ENCODE data around the gene TMCO4. TPM values are rescaled to one million over a fixed set of nuclear protein-coding genes. Genes with fewer than 3 reads are reported as not detected.

TMCO4 gene
- total and polyA plus RNA-seq, 3 donors from 2014 or later: 10.5 to 17.7 (median 14.9) TPM

DNA sequence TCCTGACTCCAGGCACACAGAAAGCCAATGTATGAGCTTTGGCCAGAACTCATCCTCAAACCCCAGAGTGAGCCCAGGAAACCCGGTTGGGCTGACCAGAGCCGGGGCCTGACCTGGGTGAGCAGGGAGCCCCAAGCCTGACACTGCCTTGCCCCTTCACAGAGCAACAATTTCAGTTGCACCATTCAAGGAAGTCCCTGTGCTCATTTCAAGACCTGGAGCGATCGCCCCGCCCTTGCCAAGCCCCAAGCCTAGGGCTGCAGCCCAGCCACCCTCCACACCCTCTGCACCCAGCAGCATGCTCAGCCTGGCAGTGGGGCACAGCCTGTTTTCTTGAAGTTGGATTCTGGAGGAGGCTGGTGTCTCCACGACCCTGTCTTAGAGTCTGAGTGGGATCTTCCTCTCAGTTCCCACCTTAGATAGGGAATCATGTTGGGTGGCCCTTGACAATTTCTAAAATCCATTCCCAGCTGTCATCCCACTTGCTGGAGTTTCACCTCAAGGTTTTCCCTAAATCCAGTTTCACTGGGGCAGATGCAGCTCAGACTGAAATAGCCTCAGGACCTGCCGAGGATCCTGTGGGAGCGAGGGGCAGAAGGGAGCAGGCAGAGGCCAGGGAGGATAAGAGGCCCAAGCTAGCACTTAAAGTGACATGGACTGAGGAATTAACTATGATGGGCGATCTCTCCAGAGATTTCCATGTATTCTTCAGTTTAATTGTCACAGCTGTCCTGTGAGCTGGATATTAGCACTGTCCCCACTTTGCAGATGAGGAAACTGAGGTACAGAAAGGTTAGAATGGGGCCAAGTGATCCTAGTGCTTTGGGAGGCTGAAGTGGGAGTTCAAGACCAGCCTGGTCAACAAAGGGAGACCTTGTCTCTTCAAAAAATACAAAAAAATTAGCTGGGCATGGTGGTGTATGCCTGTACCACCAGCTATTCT lies 153.1 kb downstream of the TMCO4 start:
- H3K27ac ChIP-seq: peak overlapping the region; percentile 76 to 93
- H3K9me3 ChIP-seq: no peaks in the 10 kb centered on the region
- no peaks in the 10 kb centered on the region for H3K36me3 ChIP-seq (ENCODE audit: low read depth, missing control alignments)
- 48 to 62% methylated on average over 9 of the region's 9 CpGs for WGBS, 2 donors
- peak overlapping the region; percentile 77 to 83 for H3K4me3 ChIP-seq
- peaks cover 29% of the 10 kb centered on the region for H3K4me1 ChIP-seq
- no peak for DNase-seq
- intact Hi-C loops (cut with DNase I; ENCODE audit: low total_unique reads): loop anchor here (10.0 kb wide), 1 partner anchor 162 kb away; the partner anchor contains the start of gene CAPZB
- TF ChIP-seq, protein P1, sequence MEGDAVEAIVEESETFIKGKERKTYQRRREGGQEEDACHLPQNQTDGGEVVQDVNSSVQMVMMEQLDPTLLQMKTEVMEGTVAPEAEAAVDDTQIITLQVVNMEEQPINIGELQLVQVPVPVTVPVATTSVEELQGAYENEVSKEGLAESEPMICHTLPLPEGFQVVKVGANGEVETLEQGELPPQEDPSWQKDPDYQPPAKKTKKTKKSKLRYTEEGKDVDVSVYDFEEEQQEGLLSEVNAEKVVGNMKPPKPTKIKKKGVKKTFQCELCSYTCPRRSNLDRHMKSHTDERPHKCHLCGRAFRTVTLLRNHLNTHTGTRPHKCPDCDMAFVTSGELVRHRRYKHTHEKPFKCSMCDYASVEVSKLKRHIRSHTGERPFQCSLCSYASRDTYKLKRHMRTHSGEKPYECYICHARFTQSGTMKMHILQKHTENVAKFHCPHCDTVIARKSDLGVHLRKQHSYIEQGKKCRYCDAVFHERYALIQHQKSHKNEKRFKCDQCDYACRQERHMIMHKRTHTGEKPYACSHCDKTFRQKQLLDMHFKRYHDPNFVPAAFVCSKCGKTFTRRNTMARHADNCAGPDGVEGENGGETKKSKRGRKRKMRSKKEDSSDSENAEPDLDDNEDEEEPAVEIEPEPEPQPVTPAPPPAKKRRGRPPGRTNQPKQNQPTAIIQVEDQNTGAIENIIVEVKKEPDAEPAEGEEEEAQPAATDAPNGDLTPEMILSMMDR (IDR thresholded peaks at IDR 0.05): no peak
- no peak for TF ChIP-seq POLR2A (IDR thresholded peaks at IDR 0.05)
- no peaks in the 10 kb centered on the region for H3K27me3 ChIP-seq

DNA sequence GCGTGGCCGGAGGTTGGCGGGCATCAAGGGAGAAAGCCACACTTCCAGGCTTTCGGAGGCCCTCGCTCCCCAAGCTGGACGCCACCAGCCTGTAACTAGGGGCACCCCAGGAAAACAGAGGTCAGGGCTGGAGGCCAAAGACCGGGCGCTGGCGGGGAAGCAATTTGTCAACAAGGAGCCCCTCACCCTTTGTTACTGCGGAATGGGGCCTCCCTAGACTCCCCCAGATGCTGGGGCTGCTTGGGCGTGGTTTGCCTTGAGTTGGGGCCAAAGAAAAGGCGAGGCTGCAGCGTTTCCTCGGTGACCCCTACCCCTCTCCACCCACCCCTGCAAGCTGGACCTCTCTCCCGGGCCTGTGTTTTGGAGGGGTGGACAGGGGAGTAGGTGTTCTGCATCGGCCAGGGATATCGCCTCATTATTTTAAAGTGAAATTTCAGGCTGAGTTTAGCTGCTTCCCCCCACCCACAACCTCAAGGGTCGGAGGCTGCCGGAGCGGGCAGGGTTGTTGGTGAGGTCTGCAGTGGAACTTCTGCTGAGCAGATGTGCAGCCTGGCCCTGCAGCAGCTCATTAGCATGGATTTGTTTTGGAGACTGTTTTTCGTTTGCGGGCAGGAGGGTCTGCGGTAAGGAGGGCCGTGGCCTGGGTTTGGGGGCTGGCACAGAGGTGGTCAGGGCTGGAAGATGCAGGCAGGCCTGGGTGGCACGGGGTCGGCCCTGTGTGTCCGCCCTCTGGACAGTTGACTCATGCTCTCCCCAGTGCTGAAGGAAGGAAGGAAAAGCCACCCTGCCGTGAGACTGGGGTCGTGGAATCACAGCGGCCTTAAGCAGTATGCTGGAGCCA lies 154.1 kb downstream of the TMCO4 start:
- Histone ChIP-seq H3K4me3 (peak overlapping the region; percentile 77 to 83), H3K36me3 (ENCODE audit: low read depth, missing control alignments) (no peaks in the 10 kb centered on the region), H3K27me3 (no peaks in the 10 kb centered on the region), H3K9me3 (no peaks in the 10 kb centered on the region), H3K27ac (peak overlapping the region; percentile 76 to 93), H3K4me1 (peaks cover 19% of the 10 kb centered on the region)
- WGBS, 2 donors: 25 to 32% methylated on average over 13 to 28 of the region's 30 CpGs
- no peak for TF ChIP-seq POLR2A (IDR thresholded peaks at IDR 0.05)
- TF ChIP-seq, protein P1 (IDR thresholded peaks at IDR 0.05): no peak
- peak; percentile 26 for DNase-seq
- intact Hi-C loops (cut with DNase I; ENCODE audit: low total_unique reads): loop anchor here (10.0 kb wide), 1 partner anchor 161 kb away; the partner anchor contains the start of gene CAPZB

DNA sequence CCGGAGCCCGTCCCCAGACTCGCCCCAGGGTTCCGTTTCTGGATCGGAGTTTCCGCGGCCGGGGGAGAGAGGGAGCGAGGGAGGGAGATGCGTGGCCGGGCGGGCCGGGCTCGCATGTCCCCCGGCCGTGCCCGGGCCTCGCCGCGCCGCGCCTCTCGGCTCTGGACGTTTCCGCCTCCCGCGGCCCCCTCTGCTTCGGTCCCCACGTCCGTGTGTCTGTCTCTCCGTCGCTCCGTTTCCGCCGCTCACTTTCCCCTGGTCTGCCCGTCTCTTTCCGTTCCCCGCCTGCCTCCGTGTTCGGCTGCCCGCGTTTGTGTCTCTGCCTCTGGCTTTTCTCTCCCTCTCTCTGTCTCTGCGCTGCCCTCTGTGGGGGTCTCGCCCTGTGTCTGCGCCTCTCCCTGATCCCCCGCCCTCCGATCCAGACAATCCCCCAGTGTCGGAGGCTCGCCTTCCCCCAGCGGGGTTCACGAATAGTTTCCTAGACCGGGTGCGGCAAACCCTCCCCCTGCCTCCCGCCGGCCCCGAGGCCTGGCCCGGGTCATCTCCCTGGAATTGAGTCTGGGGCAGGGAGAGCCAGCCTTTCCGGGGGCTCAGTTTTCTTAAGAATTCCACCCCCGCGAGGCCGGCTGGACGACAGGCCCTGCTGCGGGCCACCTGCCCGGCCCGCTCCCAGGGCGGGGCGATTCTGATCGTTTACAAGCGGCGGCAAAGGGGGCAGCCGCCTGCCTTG lies 154.9 kb downstream of the TMCO4 start:
- no peak for TF ChIP-seq POLR2A (IDR thresholded peaks at IDR 0.05)
- TF ChIP-seq, protein P1 (IDR thresholded peaks at IDR 0.05): no peak
- Histone ChIP-seq H3K36me3 (ENCODE audit: low read depth, missing control alignments) (no peaks in the 10 kb centered on the region), H3K27me3 (no peaks in the 10 kb centered on the region), H3K4me3 (peak overlapping the region; percentile 77 to 83), H3K9me3 (no peaks in the 10 kb centered on the region), H3K27ac (peak overlapping the region; percentile 76 to 93), H3K4me1 (peaks cover 12% of the 10 kb centered on the region)
- no peak for DNase-seq
- 1 to 3% methylated on average over 42 to 69 of the region's 71 CpGs for WGBS, 2 donors
- intact Hi-C loops (cut with DNase I; ENCODE audit: low total_unique reads): loop anchor here (10.0 kb wide), 1 partner anchor 160 kb away; the partner anchor contains the start of gene CAPZB

DNA sequence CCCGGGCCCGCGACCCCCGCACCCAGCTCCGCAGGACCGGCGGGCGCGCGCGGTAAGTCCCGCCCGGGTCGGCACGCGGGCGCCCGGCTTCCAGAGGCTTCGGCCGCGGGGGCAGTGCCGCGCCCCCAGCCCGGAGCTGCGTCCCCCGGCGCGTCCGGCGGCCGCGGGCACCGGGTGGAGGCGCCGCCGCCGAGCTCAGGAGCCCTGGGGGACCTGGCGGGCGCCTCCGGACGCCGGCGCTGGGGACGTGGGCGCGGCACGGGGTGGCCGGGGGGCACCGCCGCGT lies 155.4 kb downstream of the TMCO4 start:
- Histone ChIP-seq H3K27ac (peak overlapping the region; percentile 76 to 93), H3K4me3 (peak overlapping the region; percentile 77 to 83), H3K9me3 (no peaks in the 10 kb centered on the region), H3K4me1 (peaks cover 8% of the 10 kb centered on the region), H3K36me3 (ENCODE audit: low read depth, missing control alignments) (no peaks in the 10 kb centered on the region), H3K27me3 (no peaks in the 10 kb centered on the region)
- DNase-seq: no peak
- 3% methylated on average over 15 of the region's 51 CpGs; no CpG with 5 or more reads in 1 of the 2 donors for WGBS, 2 donors
- intact Hi-C loops (cut with DNase I; ENCODE audit: low total_unique reads): loop anchor here (10.0 kb wide), 1 partner anchor 160 kb away; the partner anchor contains the start of gene CAPZB
- no peak for TF ChIP-seq POLR2A (IDR thresholded peaks at IDR 0.05)
- TF ChIP-seq, protein P1 (IDR thresholded peaks at IDR 0.05): no peak
